ENCODE results near the gene OPRM1. TPM values are rescaled to one million over a fixed set of nuclear protein-coding genes. Genes with fewer than 3 reads are reported as not detected.

The OPRM1 gene
- total RNA-seq, 1 donor, result not detected

DNA sequence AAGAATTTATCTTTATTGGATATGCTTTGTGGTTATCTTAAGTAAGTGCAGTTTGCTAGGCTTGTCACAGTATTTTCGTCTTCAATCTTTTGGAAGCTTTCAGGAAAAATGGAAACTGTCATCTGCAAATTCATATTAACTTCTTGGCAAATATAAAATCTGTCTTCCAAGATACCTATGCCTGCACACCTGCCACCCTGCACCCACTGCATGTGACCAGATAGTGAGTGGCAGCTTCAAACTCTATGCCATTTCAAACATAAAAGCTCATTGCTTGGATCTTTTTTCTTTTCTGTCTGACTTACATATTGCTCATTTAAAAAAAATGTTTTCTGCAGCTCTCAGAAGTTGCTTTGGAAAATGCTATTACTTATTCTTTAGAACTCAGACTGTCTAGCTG is 14.1 kb downstream of the OPRM1 start:
- no peak overlapping the region for H2AFZ ChIP-seq (ENCODE audit: low read length)
- H3K4me1 ChIP-seq (ENCODE audit: insufficient read depth, low read length), result no peaks in the 10 kb centered on the region
- no peaks in the 10 kb centered on the region for H4K20me1 ChIP-seq (ENCODE audit: insufficient read depth, low read length)
- H3K4me3 ChIP-seq (ENCODE audit: insufficient read depth, low read length), result no peak overlapping the region
- H3K4me2 ChIP-seq (ENCODE audit: insufficient read depth, low read length), result no peak overlapping the region
- DNase-seq (ENCODE audit: insufficient read length, low spot score, missing footprints), result peak; percentile 39
- no peak overlapping the region for H3K27ac ChIP-seq (ENCODE audit: low read depth, low read length)
- no peaks in the 10 kb centered on the region for H3K36me3 ChIP-seq (ENCODE audit: insufficient read depth, low read length)
- H3K79me2 ChIP-seq (ENCODE audit: insufficient read depth, low read length), result no peaks in the 10 kb centered on the region
- no peak for TF ChIP-seq CTCF (IDR thresholded peaks at IDR 0.05; ENCODE audit: extremely low read depth, low read depth, low read length)
- H3K9me3 ChIP-seq (ENCODE audit: low read depth, low read length), result no peaks in the 10 kb centered on the region
- no peaks in the 10 kb centered on the region for H3K27me3 ChIP-seq (ENCODE audit: insufficient read depth, low read length)

DNA sequence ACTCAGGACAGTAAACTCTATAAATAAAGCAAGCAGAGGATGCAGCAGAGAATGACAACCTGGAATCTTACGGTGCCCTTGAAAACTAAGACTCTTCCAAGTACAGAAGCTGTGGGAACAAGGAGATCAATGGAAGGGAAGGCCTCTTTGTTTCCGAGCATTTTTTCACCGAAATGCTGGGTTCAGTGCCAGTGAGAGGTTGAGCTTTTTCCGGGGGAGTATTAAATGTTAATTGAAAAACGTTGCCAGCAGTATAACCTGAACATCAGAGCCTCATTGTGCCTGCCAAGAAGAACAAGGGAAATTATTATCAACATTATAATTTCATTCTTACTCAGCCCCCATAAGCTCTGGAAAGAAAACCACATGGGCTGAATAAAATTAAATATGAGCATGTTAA is 17.5 kb downstream of the OPRM1 start:
- no peaks in the 10 kb centered on the region for H3K9me3 ChIP-seq (ENCODE audit: low read depth, low read length)
- H3K79me2 ChIP-seq (ENCODE audit: insufficient read depth, low read length), result no peaks in the 10 kb centered on the region
- no peak overlapping the region for H3K27ac ChIP-seq (ENCODE audit: low read depth, low read length)
- DNase-seq (ENCODE audit: insufficient read length, low spot score, missing footprints), result no peak
- H3K4me1 ChIP-seq (ENCODE audit: insufficient read depth, low read length), result no peaks in the 10 kb centered on the region
- H3K4me2 ChIP-seq (ENCODE audit: insufficient read depth, low read length), result no peak overlapping the region
- no peaks in the 10 kb centered on the region for H3K36me3 ChIP-seq (ENCODE audit: insufficient read depth, low read length)
- H3K27me3 ChIP-seq (ENCODE audit: insufficient read depth, low read length), result no peaks in the 10 kb centered on the region
- no peaks in the 10 kb centered on the region for H4K20me1 ChIP-seq (ENCODE audit: insufficient read depth, low read length)
- no peak overlapping the region for H2AFZ ChIP-seq (ENCODE audit: low read length)
- no peak for TF ChIP-seq CTCF (IDR thresholded peaks at IDR 0.05; ENCODE audit: extremely low read depth, low read depth, low read length)
- H3K4me3 ChIP-seq (ENCODE audit: insufficient read depth, low read length), result no peak overlapping the region

GRCh38 chr6:154057098-154057497 is 18.1 kb downstream of the OPRM1 start:
- H2AFZ ChIP-seq (ENCODE audit: low read length), result no peak overlapping the region
- H3K36me3 ChIP-seq (ENCODE audit: insufficient read depth, low read length), result no peaks in the 10 kb centered on the region
- H3K4me1 ChIP-seq (ENCODE audit: insufficient read depth, low read length), result no peaks in the 10 kb centered on the region
- H3K27me3 ChIP-seq (ENCODE audit: insufficient read depth, low read length), result no peaks in the 10 kb centered on the region
- TF ChIP-seq CTCF (IDR thresholded peaks at IDR 0.05; ENCODE audit: extremely low read depth, low read depth, low read length), result no peak
- H3K4me3 ChIP-seq (ENCODE audit: insufficient read depth, low read length), result no peak overlapping the region
- H4K20me1 ChIP-seq (ENCODE audit: insufficient read depth, low read length), result no peaks in the 10 kb centered on the region
- H3K79me2 ChIP-seq (ENCODE audit: insufficient read depth, low read length), result no peaks in the 10 kb centered on the region
- no peak for DNase-seq (ENCODE audit: insufficient read length, low spot score, missing footprints)
- no peaks in the 10 kb centered on the region for H3K9me3 ChIP-seq (ENCODE audit: low read depth, low read length)
- H3K27ac ChIP-seq (ENCODE audit: low read depth, low read length), result no peak overlapping the region
- no peak overlapping the region for H3K4me2 ChIP-seq (ENCODE audit: insufficient read depth, low read length)

DNA sequence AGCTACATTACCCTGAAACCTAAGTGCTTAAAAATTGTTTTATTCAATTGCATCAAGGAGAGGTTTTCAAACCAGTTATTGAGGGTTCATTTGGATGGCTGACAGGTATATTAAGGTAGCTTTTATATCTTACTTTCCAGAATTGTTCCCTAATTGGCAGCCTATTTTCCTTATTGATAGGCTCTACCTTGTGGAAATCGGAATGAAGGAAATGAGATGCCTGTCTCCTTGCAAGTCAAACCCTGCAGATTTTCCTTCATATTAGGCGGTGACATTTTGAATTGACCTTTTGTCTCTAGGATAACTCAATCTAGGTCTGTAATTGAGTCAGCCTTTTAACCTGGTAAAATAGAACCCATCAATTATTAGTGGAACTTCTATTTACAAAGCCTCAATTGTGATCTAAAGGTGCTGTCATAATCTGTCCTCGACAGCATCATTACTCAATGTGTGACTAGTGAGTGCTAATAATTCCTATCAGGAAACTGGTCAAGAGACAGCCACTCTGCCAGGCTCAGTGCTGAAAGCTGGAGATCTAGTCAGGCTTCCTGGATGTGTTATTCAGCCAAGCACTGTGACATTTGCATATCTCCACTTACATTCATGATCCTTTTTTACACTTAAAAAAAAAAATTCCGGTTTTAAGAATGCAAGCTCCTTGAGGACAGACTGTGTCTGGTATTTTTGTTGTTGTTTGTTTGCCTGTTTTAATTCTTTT is 20.1 kb downstream of the OPRM1 start:
- Histone ChIP-seq H3K4me1 (ENCODE audit: insufficient read depth, low read length) (no peaks in the 10 kb centered on the region), H3K9me3 (ENCODE audit: low read depth, low read length) (no peaks in the 10 kb centered on the region), H3K4me2 (ENCODE audit: insufficient read depth, low read length) (no peak overlapping the region), H3K4me3 (ENCODE audit: insufficient read depth, low read length) (no peak overlapping the region), H3K79me2 (ENCODE audit: insufficient read depth, low read length) (no peaks in the 10 kb centered on the region), H3K27me3 (ENCODE audit: insufficient read depth, low read length) (no peaks in the 10 kb centered on the region), H3K36me3 (ENCODE audit: insufficient read depth, low read length) (no peaks in the 10 kb centered on the region), H2AFZ (ENCODE audit: low read length) (no peak overlapping the region), H4K20me1 (ENCODE audit: insufficient read depth, low read length) (no peaks in the 10 kb centered on the region), H3K27ac (ENCODE audit: low read depth, low read length) (no peak overlapping the region)
- no peak for TF ChIP-seq CTCF (IDR thresholded peaks at IDR 0.05; ENCODE audit: extremely low read depth, low read depth, low read length)
- DNase-seq (ENCODE audit: insufficient read length, low spot score, missing footprints), result no peak

Measured in osteoblast (primary cell).